Neuronal stem cell (in vitro differentiated cells): ENCODE results near the gene IL21R. TPM values are rescaled to one million over a fixed set of nuclear protein-coding genes. Genes with fewer than 3 reads are reported as not detected.

ENCODE experiments used
- DNase-seq: peaks from one replicate; pipeline ENCODE4 v3.0.0-alpha.2; 2013; ENCODE audit warnings: low spot score
- H2AFZ ChIP-seq: one replicate; pipeline ENCODE4 v1.6.1; 2013; ENCODE audit warnings: mild to moderate bottlenecking, low read length, inconsistent platforms
- H2AK5ac ChIP-seq: 2 replicates; pipeline ENCODE4 v1.6.1; 2013; ENCODE audit warnings: low read depth, mild to moderate bottlenecking, inconsistent platforms, low read length, moderate library complexity, mixed read lengths
- H2BK120ac ChIP-seq: 2 replicates; pipeline ENCODE4 v1.6.1; 2013; ENCODE audit warnings: low read depth, mild to moderate bottlenecking, inconsistent platforms, low read length, moderate library complexity, mixed read lengths
- H2BK12ac ChIP-seq: one replicate; pipeline ENCODE4 v1.6.1; 2013; ENCODE audit warnings: low read length, inconsistent platforms
- H2BK15ac ChIP-seq: 2 replicates; pipeline ENCODE4 v1.6.1; 2013; ENCODE audit warnings: mild to moderate bottlenecking, low read length, inconsistent platforms, mixed read lengths
- H2BK5ac ChIP-seq: one replicate; pipeline ENCODE4 v1.6.1; 2013; ENCODE audit warnings: inconsistent platforms, mild to moderate bottlenecking, low read length, moderate library complexity
- H3K14ac ChIP-seq: one replicate; pipeline ENCODE4 v1.6.1; 2013; ENCODE audit warnings: low read length, inconsistent platforms
- H3K18ac ChIP-seq: 2 replicates; pipeline ENCODE4 v1.6.1; 2013; ENCODE audit warnings: low read length, inconsistent platforms
- H3K23ac ChIP-seq: 2 replicates; pipeline ENCODE4 v1.6.1; 2013; ENCODE audit warnings: low read depth, mild to moderate bottlenecking, mixed read lengths, low read length, inconsistent platforms; ENCODE audit not compliant: poor library complexity
- H3K27ac ChIP-seq: replicated peaks from 3 replicates; pipeline ENCODE4 v1.5.1; 2013; ENCODE audit warnings: low read length, inconsistent platforms
- H3K27me3 ChIP-seq, 3 experiments: 2 replicates each; pipeline ENCODE4 v1.6.1; 2013; ENCODE audit warnings: low read length in 3 of 3, mild to moderate bottlenecking in 2 of 3, inconsistent platforms in 1 of 3, low read depth in 1 of 3, mixed read lengths in 1 of 3, moderate library complexity in 1 of 3; ENCODE audit not compliant: control insufficient read depth in 3 of 3, insufficient read depth in 3 of 3
- H3K36me3 ChIP-seq, 2 donors: replicated peaks in 1 of 2; 2 replicates each; pipeline ENCODE4 v1.6.1; 2013; ENCODE audit warnings: low read length in 2 of 2; ENCODE audit not compliant: control insufficient read depth in 2 of 2, insufficient read depth in 2 of 2
- H3K4ac ChIP-seq: 2 replicates; pipeline ENCODE4 v1.6.1; 2013; ENCODE audit warnings: inconsistent platforms, mild to moderate bottlenecking, low read length, moderate library complexity
- H3K4me1 ChIP-seq, 2 donors: 1 replicate in 1 of 2; 2 replicates in 1 of 2; pipeline ENCODE4 v1.6.1; 2013; ENCODE audit warnings: low read length in 2 of 2, low read depth in 1 of 2; ENCODE audit not compliant: control insufficient read depth in 2 of 2, insufficient read depth in 1 of 2
- H3K4me2 ChIP-seq: one replicate; pipeline ENCODE4 v1.6.1; 2013; ENCODE audit warnings: mild to moderate bottlenecking, low read length, inconsistent platforms; ENCODE audit not compliant: insufficient read depth, poor library complexity, severe bottlenecking
- H3K4me3 ChIP-seq, 2 donors: 2 replicates each; pipeline ENCODE4 v1.5.1; 2013; ENCODE audit warnings: low read length in 2 of 2, mild to moderate bottlenecking in 2 of 2, inconsistent platforms in 1 of 2, moderate library complexity in 1 of 2
- H3K79me1 ChIP-seq: one replicate; pipeline ENCODE4 v1.6.1; 2013; ENCODE audit warnings: low read depth, mild to moderate bottlenecking, inconsistent platforms, low read length, moderate library complexity
- H3K9ac ChIP-seq: one replicate; pipeline ENCODE4 v1.6.1; 2013; ENCODE audit warnings: mild to moderate bottlenecking, low read depth, low read length, inconsistent platforms; ENCODE audit not compliant: poor library complexity
- H3K9me3 ChIP-seq, 2 donors: replicated peaks in 1 of 2; 2 replicates each; pipeline versions ENCODE3 to v1.6.1; 2013; ENCODE audit warnings: low read length in 2 of 2, mild to moderate bottlenecking in 2 of 2, inconsistent platforms in 1 of 2, low read depth in 1 of 2, mixed read lengths in 1 of 2, moderate library complexity in 1 of 2; ENCODE audit not compliant: control insufficient read depth in 2 of 2, insufficient read depth in 1 of 2
- H4K8ac ChIP-seq: one replicate; pipeline ENCODE4 v1.6.1; 2013; ENCODE audit warnings: low read depth, mild to moderate bottlenecking, inconsistent platforms, low read length, moderate library complexity
- H4K91ac ChIP-seq: one replicate; pipeline ENCODE4 v1.6.1; 2013; ENCODE audit warnings: low read length, low read depth, mild to moderate bottlenecking, inconsistent platforms; ENCODE audit not compliant: poor library complexity
- WGBS, 2 donors: extraction: QIAGEN DNeasy Blood & Tissue Kit; methylation state at CpG; one replicate each; pipeline ENCODE4 v1.1.7; 2013; ENCODE audit warnings: missing lambda C conversion rate in 2 of 2, mixed read lengths in 1 of 2; ENCODE audit not compliant: insufficient read length in 2 of 2, insufficient replicate concordance in 1 of 2; ENCODE audit errors: extremely low coverage in 2 of 2; 5-methylcytosine and 5-hydroxymethylcytosine counted together
- polyA plus RNA-seq, 2 experiments: library from polyadenylated mRNA; stranded (reverse); fragments of 200-250 nt; gene quantifications; one replicate each; pipeline ENCODE4 v1.2.3, GENCODE V29; 2013

IL21R gene
- polyA plus RNA-seq (2013, experiment 1 of 2), result 0.13 TPM
- polyA plus RNA-seq (2013, experiment 2 of 2), result 0.14 TPM

DNA sequence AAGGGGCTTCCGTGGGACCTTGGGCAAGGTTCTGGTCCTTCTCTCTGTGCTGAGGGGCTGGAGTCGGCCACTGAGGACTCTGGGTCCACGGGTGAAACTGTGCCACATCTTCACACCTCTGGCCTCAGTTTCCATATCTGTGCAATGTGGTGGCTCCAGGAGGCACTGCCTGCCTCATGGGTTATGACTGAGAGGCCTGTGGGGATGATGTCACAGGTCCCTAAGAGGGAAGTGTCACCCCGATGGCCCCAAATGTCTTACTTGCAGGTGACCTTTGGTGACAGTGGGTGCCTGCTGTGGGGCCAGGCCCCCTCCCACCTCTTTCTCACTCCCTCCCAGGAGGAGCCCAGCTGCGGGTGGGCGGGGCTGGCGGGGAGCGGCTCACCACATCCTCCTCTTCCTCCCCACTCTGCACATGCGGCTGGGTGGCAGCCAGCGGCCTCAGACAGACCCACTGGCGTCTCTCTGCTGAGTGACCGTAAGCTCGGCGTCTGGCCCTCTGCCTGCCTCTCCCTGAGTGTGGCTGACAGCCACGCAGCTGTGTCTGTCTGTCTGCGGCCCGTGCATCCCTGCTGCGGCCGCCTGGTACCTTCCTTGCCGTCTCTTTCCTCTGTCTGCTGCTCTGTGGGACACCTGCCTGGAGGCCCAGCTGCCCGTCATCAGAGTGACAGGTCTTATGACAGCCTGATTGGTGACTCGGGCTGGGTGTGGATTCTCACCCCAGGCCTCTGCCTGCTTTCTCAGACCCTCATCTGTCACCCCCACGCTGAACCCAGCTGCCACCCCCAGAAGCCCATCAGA is at the start of gene IL21R:
Gene IL21R (plus strand): TSS at position 407 of the 801 bp plus-strand sequence. CDS start 27,898 bp downstream, outside the sequence.
- H3K4ac ChIP-seq, result no peak within 1 kb of the TSS
- no peak within 1 kb of the TSS for H3K4me2 ChIP-seq
- peaks cover 6 to 7% of the 10 kb centered on the region in 2 donors for H3K4me1 ChIP-seq
- H3K9ac ChIP-seq, result peak within 1 kb of the TSS; percentile 12
- H2BK5ac ChIP-seq, result peak within 1 kb of the TSS; percentile 62
- no peaks in the 10 kb centered on the region for H3K9me3 ChIP-seq
- DNase-seq, result no peak
- no peak within 1 kb of the TSS for H3K4me3 ChIP-seq
- H3K79me1 ChIP-seq, result no peaks in the 10 kb centered on the region
- H4K8ac ChIP-seq, result no peak within 1 kb of the TSS
- H3K18ac ChIP-seq, result peak within 1 kb of the TSS; percentile 63
- H4K91ac ChIP-seq, result no peak within 1 kb of the TSS
- H2AK5ac ChIP-seq, result peak within 1 kb of the TSS; percentile 53
- no peak within 1 kb of the TSS for H3K27ac ChIP-seq
- H3K14ac ChIP-seq, result peak within 1 kb of the TSS; percentile 90
- peak within 1 kb of the TSS; percentile 45 for H3K23ac ChIP-seq
- H3K36me3 ChIP-seq, result no peaks in the 10 kb centered on the region
- peaks cover 0 to 19% (median 0%) of the 10 kb centered on the region in 3 experiments for H3K27me3 ChIP-seq
- WGBS, 2 donors, result no CpG with 5 or more reads among the region's 23 CpGs
- H2BK15ac ChIP-seq, result no peak within 1 kb of the TSS
- H2BK12ac ChIP-seq, result peak within 1 kb of the TSS; percentile 46
- peak within 1 kb of the TSS; percentile 90 for H2AFZ ChIP-seq
- H2BK120ac ChIP-seq, result no peak within 1 kb of the TSS

DNA sequence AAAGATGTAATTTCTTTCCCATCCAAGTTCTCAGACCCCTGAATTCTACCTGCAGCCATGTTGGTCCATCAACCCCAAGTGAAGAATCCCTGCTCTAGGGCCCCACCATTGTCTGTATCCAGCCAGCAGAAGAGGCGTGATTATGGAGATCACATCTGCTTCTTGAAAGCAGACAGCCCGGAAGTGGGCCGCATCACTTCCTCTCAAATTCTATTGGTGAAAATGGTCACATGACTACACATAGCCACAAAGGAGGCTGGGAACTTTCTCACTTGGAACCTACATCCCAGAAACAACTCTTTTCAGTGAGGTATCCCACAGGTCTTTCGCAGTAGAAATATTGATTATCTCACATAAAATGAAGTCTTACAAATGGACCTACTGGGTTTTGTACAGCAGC is 48.1 kb upstream of the IL21R start:
- H3K27ac ChIP-seq, result no peak overlapping the region
- H2BK15ac ChIP-seq, result no peak overlapping the region
- no peak overlapping the region for H3K4me3 ChIP-seq
- no peak overlapping the region for H2BK12ac ChIP-seq
- no peak overlapping the region for H3K18ac ChIP-seq
- H4K91ac ChIP-seq, result no peak overlapping the region
- no peak overlapping the region for H3K4me2 ChIP-seq
- H3K27me3 ChIP-seq, result no peaks in the 10 kb centered on the region
- H3K4me1 ChIP-seq, result peaks cover 0 to 1% of the 10 kb centered on the region in 2 donors
- no peak overlapping the region for H3K4ac ChIP-seq
- no peak overlapping the region for H3K9ac ChIP-seq
- H3K9me3 ChIP-seq, result peaks cover 0 to 2% of the 10 kb centered on the region in 2 donors
- H2AFZ ChIP-seq, result peak overlapping the region; percentile 33
- no peak for DNase-seq
- no peaks in the 10 kb centered on the region for H3K79me1 ChIP-seq
- WGBS, 2 donors, result no CpG with 5 or more reads among the region's 4 CpGs
- H2AK5ac ChIP-seq, result no peak overlapping the region
- no peak overlapping the region for H2BK5ac ChIP-seq
- no peak overlapping the region for H3K23ac ChIP-seq
- no peak overlapping the region for H2BK120ac ChIP-seq
- H3K36me3 ChIP-seq, result peaks cover 0 to 20% of the 10 kb centered on the region in 2 donors
- H4K8ac ChIP-seq, result no peak overlapping the region
- H3K14ac ChIP-seq, result no peak overlapping the region

DNA sequence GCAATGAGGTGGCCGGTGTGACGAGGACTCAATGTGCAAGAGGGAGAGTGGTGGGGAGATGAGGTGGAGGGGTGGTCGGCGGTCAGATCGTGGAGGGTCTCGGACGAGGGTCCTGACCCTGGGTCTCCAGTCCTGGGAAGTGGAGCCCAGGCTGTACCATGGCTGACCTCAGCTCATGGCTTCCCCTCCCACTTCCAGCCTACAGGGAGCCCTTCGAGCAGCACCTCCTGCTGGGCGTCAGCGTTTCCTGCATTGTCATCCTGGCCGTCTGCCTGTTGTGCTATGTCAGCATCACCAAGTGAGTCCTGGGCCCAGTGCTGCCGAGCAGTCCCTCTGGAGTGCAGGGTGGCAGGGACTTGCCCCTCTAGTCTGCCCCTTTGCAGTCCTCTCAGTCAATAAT is 46.4 kb upstream of the IL21R start:
- no peak overlapping the region for H2BK120ac ChIP-seq
- H3K9ac ChIP-seq, result no peak overlapping the region
- no peak overlapping the region for H3K4me2 ChIP-seq
- no peaks in the 10 kb centered on the region for H3K79me1 ChIP-seq
- no peak overlapping the region for H3K23ac ChIP-seq
- no peak overlapping the region for H4K91ac ChIP-seq
- H3K4me3 ChIP-seq, result peak overlapping the region in 1 of 2 donors; percentile 34
- no peaks in the 10 kb centered on the region for H3K4me1 ChIP-seq
- peaks cover 0 to 20% of the 10 kb centered on the region in 2 donors for H3K36me3 ChIP-seq
- H3K4ac ChIP-seq, result no peak overlapping the region
- H2AK5ac ChIP-seq, result no peak overlapping the region
- WGBS, 2 donors, result no CpG with 5 or more reads among the region's 12 CpGs
- no peak overlapping the region for H2BK12ac ChIP-seq
- no peak overlapping the region for H3K27ac ChIP-seq
- H2AFZ ChIP-seq, result no peak overlapping the region
- H2BK15ac ChIP-seq, result no peak overlapping the region
- no peak overlapping the region for H3K18ac ChIP-seq
- H3K9me3 ChIP-seq, result peaks cover 0 to 2% of the 10 kb centered on the region in 2 donors
- H3K14ac ChIP-seq, result no peak overlapping the region
- H3K27me3 ChIP-seq, result no peaks in the 10 kb centered on the region
- DNase-seq, result no peak
- H4K8ac ChIP-seq, result no peak overlapping the region
- no peak overlapping the region for H2BK5ac ChIP-seq

DNA sequence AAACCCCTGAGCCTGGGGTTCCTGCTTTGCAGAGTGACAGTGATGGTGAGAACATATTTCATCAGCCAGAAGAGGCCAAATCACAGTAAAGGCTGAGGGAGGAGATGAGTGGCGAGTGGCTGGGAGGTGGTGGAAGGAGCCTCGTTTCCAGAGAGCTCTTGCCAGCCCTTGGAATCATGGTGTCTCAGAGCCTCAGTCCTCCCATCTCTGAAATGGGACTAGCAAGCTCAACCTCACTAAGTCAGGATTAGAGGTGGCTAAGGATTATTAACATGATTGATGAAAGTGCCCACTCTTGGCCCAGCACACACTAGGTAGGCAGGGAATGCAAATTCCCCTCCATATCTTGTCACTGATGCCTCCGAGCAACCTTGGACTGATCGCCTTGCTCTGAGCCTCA is 45.2 kb upstream of the IL21R start:
- no peak overlapping the region for H3K9ac ChIP-seq
- no CpG with 5 or more reads among the region's 4 CpGs for WGBS, 2 donors
- H3K18ac ChIP-seq, result no peak overlapping the region
- no peaks in the 10 kb centered on the region for H3K4me1 ChIP-seq
- no peaks in the 10 kb centered on the region for H3K27me3 ChIP-seq
- H2BK5ac ChIP-seq, result no peak overlapping the region
- no peak overlapping the region for H2BK120ac ChIP-seq
- no peak for DNase-seq
- no peak overlapping the region for H2BK12ac ChIP-seq
- no peak overlapping the region for H2BK15ac ChIP-seq
- peaks cover 0 to 19% of the 10 kb centered on the region in 2 donors for H3K36me3 ChIP-seq
- no peak overlapping the region for H3K4me2 ChIP-seq
- no peaks in the 10 kb centered on the region for H3K9me3 ChIP-seq
- H3K27ac ChIP-seq, result no peak overlapping the region
- H3K23ac ChIP-seq, result no peak overlapping the region
- H2AK5ac ChIP-seq, result no peak overlapping the region
- H4K8ac ChIP-seq, result no peak overlapping the region
- H2AFZ ChIP-seq, result no peak overlapping the region
- no peak overlapping the region for H4K91ac ChIP-seq
- H3K14ac ChIP-seq, result no peak overlapping the region
- no peak overlapping the region for H3K4ac ChIP-seq
- no peak overlapping the region for H3K4me3 ChIP-seq
- no peaks in the 10 kb centered on the region for H3K79me1 ChIP-seq
